Ovary (tissue), 3 donors: Measurements from ENCODE around the gene TMEM202.

Experiments
- POLR2A ChIP-seq: fragments of 450-650 bp; IDR thresholded peaks from one replicate; pipeline ENCODE4 v1.6.1; 2017; ENCODE audit warnings: antibody characterized with exemption, mild to moderate bottlenecking, moderate library complexity
- TF ChIP-seq, protein P1 (sequence below), 3 donors: fragments of 450-650 bp in 2 of 3; fragments of 200-600 bp in 1 of 3; IDR thresholded peaks; one replicate each; pipeline versions ENCODE4 v1.5.1 to v1.8.0; 2016 to 2022; ENCODE audit warnings: antibody characterized with exemption in 3 of 3, mild to moderate bottlenecking in 1 of 3
- donor health status: DM: no; HTN: no; CAD: no.

DNA sequence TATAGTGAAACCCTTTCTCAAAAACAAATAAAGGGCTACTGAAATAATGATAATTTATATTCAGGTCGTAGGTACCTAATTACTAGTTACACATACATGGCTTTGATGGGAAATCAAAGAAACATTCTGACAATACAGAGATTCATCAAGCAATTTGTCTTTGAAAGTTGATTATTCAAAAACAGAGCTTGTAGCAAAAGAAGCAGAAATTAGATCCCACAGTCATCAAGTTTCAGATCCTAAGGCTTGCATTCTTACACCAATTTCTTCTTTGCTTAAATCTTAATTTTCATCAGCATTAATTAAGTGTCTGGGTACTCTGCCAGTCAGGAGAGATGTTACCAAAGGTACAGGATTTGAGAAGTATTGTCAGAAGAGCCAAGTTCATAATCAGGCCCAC is 20.8 kb upstream of the TMEM202 start:
- no peak for TF ChIP-seq POLR2A
- TF ChIP-seq, protein P1, sequence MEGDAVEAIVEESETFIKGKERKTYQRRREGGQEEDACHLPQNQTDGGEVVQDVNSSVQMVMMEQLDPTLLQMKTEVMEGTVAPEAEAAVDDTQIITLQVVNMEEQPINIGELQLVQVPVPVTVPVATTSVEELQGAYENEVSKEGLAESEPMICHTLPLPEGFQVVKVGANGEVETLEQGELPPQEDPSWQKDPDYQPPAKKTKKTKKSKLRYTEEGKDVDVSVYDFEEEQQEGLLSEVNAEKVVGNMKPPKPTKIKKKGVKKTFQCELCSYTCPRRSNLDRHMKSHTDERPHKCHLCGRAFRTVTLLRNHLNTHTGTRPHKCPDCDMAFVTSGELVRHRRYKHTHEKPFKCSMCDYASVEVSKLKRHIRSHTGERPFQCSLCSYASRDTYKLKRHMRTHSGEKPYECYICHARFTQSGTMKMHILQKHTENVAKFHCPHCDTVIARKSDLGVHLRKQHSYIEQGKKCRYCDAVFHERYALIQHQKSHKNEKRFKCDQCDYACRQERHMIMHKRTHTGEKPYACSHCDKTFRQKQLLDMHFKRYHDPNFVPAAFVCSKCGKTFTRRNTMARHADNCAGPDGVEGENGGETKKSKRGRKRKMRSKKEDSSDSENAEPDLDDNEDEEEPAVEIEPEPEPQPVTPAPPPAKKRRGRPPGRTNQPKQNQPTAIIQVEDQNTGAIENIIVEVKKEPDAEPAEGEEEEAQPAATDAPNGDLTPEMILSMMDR (IDR thresholded peaks at IDR 0.05): no peak
